NCI-H1048 (cell line): ENCODE results near the gene ARSI.

Source experiments
- DNase-seq: peaks from one replicate; lab custom pipeline; 2025; lab: John Stamatoyannopoulos, UW

Gene ARSI

DNA sequence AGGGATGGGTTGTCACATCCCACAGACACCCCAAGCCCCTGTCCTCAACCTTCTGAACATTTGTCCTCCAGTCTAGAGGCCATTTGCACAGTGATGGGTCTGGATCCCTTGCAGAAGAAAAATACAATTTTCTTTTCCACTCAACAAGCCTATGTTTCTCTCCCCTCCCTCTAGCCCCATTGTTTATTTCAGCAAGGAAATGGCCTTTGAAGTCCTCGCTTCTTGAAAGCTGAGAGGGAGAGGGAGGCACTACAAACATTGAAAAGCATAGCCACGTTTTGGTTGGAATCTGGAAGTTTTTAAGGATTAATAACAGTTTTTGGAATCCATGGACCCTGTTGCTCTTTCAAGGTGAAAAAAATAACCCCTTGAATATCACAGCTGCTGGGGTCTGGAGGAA lies 24.0 kb upstream of the ARSI start:
- DNase-seq, result no peak

DNA sequence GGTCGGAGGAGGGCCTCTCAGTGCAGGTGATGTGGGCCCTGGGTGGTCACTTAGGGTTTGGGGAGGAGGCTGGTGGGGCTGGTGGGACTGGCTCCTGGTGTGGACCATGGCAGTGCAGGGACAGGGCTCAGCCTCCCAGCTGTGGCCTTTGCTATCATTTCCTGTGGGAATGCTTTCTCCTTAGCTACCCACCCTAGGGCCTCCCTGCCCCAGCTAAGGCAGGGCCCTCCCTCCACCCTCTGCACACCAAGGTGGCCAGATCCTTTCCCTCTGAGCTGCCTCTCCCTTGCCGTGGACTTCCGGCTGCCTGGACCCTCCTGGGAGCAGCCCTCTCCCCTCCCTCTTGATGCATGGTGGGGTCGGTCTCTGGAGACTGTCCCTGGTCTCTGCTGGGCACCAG lies 22.7 kb upstream of the ARSI start:
- DNase-seq, result no peak

DNA sequence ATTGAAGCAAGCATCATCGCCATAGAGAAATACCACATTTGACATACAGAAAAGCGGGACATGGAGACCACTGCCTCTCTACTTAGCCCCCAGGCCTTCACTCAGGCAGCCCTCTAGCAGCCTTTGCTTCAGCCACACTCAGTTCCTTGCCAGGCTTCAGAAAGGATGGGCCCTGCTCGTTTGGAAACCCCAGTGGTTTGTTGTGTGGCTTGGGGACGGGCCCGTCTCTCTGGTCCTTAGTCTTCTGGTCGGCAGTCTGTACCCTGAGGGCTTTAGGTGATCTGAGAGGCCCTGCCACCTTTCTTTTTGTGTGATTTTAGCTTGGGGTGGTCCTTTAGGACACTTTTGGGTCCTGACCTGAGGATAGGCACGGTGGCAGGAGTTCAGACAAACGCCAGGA lies 21.1 kb upstream of the ARSI start:
- no peak for DNase-seq

DNA sequence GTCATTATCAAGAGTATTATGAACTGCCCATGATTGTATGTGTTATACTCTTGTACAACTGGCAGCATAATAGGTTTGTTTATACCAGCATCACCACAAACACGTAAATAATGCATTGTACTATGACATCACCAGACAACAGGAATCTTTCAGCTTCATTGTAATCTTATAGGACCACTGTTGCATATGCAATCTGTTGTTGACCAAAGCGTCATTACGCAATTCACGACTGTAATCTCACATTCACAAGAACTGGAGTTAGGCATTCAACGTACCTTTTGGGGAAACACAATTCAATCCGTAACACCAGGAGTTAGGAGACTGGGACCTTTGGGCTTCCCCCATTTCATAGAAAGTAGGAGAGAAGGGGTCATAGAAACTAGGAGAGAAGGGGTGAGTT lies 20.4 kb upstream of the ARSI start:
- DNase-seq, result no peak

DNA sequence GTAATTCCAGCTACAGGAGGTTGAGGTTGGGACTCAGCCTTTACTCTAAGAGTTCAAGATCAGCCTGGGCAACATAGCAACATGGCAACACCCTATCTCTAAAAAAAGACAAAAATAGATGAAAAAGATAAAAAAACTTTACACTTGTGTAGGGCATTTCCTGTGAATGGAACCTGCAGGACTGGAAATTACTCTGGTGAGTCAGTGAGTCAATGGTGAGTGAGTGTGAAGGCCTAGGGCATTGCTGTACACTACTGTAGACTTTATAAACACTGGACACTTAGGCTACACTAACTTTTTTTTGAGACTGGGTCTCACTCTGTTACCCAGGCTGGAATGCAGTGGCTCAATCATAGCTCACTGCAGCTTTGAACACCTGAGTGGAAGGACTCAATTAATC lies 19.5 kb upstream of the ARSI start:
- DNase-seq, result no peak

- DNase-seq, result no peak
Measured at GRCh38 chr5:150321784-150322183, 19.1 kb upstream of the ARSI start.

DNA sequence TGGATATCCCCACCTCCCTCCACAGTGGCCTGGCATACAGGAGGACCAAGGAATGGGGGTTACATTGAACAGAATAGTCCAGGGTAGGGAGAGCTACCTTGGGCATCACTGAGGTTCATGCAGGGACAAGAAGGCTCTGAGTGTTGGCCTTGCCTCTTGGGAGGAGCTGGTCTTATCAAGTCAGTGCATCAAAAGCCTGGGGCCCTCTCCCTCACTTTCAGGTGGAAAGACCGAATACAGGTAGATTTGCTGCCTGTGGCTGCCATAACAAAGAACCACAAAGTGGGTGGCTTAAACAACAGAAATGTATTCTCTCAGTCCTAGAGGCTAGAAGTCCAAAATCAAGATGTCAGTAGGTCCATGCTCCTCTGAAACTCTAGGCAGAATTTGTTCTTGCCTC lies 18.5 kb upstream of the ARSI start:
- DNase-seq, result no peak

DNA sequence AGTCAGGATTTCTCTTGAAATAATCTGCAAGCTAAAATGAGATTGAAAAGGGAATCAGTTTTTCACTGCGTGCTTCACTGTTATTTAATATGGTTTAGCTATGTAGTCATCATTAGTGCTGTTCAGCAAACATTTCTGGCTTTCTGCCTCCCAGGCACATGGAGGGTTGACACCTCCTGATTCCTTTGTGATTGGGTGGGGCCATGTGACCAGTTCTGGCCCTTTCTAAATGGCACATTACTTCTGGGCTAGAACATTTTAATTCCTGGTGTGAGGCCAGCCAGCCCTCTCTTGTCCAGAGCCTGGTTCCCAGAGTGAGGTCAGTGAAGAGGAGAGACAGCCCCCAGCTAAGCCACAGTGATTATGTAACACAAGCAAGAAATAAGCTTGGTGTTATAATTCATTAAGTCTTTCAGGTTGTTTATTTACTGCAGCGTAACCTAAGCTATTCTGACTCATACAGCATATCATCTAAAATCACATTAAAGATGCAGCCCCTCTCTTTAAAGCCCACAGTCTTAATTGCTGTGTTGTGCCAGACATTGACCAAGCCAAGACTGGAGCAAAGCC lies 17.4 kb upstream of the ARSI start:
- no peak for DNase-seq

- DNase-seq, result no peak
Measured at GRCh38 chr5:150319484-150319790, 16.7 kb upstream of the ARSI start.

DNA sequence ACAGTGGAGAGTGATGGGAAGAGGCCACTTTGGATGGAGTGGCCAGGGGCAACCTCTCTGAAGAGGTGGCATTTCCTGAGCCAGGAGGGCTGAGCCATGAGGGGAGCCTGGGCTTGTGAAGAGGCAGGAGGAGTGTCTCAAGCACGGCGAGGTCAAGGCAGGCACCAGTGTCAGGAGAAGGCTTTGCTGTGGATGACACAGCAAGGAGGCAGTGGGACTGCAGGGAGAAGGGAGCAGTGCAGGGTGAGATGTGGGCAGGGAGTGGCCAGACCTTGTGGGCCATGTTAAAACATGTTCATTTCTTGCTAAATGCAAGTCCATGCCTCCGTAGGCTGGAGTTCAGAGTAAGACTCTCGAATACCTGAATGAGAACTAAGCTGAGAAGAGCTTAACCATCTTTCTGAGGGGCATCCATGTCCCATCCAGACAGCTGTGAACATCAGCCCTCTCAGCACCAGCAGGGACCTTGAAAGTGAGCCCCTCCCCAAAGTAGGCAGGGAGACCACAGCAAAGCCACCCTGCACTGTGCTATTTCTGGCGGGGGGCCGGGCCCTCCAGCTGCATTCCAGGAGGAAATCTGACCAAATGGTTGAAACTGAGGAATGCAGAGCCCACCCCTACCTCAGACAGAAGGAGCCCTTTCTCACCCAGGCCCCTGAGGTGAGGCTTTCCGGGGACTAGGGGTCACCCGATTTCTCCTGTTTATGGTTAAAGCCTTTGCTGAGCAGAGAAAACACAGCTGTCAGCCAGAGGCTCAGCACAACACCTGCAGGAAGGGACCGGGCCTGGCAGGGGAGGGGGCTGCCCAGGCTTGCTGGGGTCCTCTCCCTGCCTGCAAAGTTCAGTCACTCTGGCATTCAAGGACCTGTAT lies 16.1 kb upstream of the ARSI start:
- DNase-seq, result no peak

- DNase-seq, result no peak
Measured at GRCh38 chr5:150317048-150318003, 14.6 kb upstream of the ARSI start.

GRCh38 chr5:150316320-150316719 lies 13.6 kb upstream of the ARSI start:
- no peak for DNase-seq

DNA sequence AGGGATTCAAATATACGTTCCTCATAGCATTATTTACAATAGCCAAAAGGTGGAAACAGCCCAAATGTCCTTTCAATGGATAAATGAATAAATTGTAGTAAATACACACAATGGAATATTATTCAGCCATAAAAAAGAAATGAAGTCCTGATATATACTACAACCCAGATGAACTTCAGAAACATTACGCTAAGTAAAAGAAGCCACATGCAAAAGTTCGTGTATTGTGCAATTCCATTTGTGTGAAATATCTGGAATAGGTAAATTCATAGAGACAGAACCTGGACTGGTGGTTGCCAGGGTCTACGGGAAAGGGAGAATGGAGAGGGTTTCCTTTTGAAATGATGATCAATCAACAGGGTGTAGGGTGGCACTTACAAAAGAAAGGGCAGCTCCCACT lies 12.5 kb upstream of the ARSI start:
- no peak for DNase-seq

DNA sequence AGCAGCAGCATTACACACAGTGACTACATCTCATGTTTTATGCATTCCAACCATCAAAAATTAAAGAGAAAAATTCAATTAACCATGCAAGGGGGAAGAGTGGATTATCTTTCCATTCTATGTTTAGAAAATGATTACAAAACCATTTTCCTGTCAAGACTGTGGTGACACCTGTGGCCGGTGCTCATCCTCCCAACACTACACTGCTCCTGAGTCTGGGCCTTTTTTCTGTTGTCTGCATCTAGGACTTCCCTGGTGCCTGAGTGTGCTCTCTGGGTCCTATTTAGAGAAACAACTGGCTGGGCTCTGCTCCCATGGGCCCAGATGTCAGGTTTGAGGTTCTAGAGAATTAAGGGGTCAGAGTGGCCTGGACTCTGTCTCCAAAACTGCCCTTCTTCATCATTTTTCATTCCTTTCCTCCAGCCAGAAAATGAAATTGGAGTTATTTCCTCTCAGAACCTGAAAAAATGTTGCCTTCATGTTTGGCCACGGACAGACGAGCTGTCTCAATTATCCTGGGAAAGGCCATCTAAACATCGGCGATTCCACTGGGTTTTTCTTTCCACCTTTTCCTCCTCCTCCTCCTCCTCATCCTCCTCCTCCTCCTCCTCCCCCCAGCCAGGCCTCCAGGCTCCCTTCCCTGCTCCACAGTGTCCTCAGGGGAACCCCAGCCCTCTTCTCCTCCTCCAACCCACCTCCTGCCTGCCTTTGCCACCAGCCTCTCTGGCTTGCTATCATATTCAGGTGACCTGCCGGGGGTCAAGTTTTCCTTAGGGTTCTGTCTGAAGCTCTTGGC lies 11.4 kb upstream of the ARSI start:
- no peak for DNase-seq

DNA sequence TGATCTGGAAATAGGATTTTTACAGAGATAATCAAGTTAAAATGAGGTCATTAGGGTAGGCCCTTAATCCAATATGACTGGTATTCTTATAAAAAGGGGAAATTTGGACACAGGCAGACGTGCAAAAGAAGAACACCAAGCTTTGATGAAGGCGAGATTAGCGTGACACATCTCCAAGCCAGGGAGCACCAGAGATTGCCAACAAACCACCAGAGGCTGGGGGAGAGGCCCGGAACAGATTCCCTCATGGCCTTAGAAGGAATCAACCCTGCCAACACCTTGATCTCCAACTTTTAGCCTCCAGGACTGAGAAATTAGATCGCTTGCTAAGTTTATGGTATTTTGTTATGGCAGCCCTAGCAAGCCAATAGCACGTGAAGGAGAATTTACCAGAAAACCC lies 10.8 kb upstream of the ARSI start:
- DNase-seq, result no peak

DNA sequence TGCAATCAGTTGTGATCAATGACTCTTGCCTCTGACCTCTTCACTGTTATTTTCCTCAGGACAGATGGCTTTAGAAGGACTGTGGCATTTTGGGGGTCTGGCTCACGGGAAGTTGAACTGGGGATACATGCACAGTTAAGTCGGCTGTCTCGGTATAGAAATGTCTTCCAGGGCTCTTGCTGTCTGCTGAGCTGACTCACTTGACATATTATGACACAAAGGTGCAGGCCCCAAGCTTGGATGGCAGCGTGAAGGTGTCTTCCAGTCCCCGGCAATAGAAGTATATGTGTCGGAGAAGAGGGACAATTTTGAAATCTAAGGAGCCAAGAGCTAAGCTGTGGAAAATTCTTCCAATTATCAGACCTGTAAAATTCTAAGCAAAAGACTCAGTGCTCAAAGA lies 9.8 kb upstream of the ARSI start:
- DNase-seq, result no peak

- no peak for DNase-seq
Measured at GRCh38 chr5:150311015-150311692, 8.4 kb upstream of the ARSI start.

- DNase-seq, result no peak
Measured at GRCh38 chr5:150310246-150310645, 7.5 kb upstream of the ARSI start.

DNA sequence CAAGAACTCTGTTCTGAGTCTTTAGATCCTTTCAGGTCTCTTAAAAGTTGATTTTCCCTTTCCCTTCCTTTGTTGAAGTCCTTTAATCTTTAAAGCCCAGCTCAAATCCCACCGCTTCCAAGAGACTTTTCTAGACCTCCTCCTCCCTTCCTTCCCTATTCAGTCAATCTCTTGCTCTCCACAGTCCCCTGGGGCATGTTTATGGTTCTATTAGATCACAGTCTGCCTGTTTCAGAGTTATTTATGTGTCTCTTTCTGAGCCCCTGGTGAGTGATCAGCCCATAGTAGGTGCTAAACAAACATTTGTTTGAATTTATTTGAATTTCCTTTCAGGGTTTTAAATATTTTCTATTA lies 7.2 kb upstream of the ARSI start:
- DNase-seq, result no peak

GRCh38 chr5:150309101-150309885 lies 6.6 kb upstream of the ARSI start:
- no peak for DNase-seq
